CD4-positive, alpha-beta T cell treated with Interleukin-17A for 4 hours (primary cell): ENCODE data around the gene AKIRIN2.

Experiments
- DNase-seq: peaks from one replicate; pipeline ENCODE4 v3.0.0-alpha.2; 2020; ENCODE audit warnings: mixed read lengths

The AKIRIN2 gene

DNA sequence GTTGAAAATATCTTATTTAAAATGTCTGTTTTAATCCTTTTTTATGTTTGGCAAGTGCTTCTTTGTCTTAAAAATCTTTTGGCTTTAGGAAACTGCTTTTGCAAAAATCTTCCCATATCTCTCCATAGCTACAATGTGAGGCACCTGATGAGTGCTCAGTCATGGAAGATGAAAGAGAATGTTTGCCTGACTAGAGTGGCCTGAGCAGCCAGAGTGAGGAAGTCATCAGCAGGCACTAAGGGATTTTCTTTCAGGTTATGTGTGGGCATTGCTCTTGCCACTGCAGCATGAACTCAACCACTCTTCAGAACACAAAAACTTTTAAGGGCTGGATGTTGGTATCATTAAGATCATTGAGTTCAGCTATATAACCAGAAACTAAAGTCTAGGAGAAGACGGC, 47.9 kb downstream of the AKIRIN2 start:
- no peak for DNase-seq

DNA sequence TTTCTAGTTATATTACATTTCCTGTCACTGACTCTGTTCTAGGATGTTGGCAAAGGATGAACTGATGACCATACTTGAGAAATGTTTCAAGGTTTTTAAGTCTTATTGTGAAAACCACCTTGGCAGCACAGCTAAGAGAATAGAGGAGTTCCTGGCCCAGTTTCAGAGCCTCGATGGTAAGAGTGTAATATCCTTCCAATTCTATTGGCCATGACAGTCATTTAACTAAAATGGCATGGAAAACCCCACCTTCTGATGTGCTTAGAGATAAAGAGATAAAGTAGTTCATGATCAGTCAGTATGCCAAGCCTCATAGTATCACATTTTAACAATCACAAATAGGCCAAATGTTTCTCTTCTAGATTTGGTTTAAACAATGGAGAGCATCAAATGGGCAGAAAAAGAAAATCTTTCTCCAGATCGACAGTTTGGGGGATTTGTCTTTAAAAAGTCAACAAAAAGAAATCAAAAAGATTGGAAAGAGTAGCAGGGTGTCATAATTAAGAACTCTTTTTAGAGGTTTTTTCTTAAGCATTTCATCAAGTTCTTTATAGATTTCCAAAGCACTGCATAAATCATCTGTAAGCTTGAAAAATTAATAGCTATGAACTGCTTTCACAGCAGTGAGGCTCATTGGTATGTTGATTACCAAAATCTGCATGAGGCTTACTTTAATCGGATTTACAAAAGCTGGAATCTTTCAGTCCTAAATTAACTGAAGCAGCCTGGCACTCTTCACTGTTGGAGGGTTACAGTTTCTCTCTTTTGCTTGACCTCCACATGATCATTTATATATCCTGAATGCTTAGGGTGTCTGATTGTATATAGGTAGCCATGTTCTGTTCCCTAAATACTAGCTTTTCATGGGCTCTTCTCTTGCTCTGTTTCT, 48.7 kb downstream of the AKIRIN2 start:
- DNase-seq: no peak

DNA sequence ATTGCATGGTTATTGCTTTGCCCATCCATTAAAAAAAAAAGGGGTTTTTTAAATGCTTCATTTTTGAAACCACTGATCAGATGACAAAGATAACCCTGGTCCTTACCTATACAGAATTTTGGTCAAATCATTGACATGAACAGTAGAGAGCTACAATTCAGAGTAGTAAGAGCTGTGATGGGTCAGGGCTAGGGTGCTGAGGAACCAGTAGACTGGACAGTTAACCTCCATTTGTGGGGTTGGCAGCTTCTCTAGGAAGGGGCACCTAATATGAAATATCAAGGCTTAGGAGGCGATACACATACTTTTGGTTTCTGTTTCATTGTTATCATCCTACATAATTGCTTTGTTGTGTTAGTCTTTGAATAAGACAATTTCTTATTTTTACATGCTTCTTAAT, 57.0 kb downstream of the AKIRIN2 start:
- peak; percentile 3 for DNase-seq

DNA sequence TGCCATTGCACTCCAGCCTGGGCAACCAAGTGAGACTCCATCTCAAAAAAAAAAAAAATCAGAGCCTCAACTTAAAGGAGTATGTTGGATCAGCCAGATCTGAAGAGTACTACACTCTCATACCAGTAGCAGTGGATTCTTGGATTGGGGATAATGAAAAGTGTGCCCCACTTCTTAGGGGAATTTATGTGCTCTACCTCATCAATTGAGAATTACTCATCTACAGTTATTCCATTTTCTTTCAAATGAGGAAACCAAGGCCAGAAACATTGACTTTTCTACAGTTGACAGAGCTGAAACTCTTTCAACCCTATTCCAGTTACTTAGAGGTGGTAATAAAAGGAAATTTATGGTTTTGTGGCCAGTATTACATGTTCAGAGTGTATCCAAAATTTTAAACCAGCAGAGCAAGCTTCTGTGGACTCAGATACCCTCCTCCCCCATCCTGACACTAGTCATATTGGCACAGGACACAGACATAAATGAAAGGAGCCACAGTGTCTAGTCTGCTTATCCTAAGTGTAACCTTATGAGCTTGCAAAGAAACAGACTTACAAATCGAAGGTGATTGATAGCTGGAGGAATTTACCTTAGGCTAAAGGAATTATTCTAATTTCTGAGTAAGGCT, 60.9 kb downstream of the AKIRIN2 start:
- no peak for DNase-seq

DNA sequence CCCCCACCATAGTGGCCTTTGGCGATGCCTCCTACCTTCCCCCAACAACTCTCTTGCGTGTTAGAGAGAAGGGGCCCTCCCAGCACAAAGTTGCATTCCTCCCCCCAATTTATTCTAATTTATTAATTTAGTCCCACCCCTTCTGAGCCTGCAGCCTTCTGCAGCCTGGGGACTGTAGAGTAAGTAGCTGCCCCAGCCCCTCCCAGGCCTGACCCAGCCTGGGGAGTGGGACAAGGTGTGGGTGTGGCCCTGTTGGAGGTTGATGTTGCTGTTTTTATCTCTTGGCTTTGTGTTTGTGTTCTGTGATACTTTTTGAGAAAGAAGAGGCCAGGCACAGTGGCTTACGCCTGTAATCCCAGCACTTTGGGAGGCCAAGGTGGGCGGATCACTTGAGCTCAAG, 62.7 kb downstream of the AKIRIN2 start:
- DNase-seq: no peak

DNA sequence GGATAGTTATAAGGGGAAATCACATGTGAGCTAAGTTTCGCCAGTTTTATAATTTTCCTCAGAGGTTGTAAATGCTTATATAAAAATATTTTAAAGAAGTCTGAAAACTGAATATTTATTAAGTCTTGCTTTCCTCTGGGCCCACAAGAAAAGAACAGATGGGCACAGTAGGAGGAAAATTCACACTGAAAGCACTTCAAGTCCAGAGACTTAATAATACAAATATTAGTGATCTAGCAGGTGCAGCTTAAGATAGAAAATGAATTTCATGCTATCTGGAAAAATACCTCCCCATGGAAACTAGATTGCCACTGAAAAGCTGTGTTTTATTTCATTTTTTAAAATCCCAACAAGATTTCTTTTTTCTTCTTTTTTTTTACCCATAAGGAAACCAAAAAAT, 64.9 kb downstream of the AKIRIN2 start:
- DNase-seq: no peak

DNA sequence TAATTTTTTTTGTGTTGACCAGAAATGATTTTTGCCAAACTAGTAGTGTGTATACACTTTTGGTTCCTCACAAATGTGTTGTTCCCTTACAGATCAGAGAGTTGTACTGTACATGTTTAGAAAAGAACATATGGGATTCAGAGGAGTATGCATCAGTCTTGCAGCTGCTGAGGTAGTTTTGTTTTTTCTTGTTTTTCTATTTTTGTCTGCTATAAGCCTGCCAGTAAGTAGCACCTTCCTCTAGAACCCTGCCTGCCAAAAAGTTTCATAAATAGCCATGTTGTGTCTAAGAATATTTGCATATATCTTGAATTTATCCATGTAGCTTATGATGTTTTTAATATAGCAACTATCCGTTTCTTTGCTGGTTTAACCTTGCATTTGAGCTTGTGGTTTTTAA, 65.7 kb downstream of the AKIRIN2 start:
- no peak for DNase-seq

DNA sequence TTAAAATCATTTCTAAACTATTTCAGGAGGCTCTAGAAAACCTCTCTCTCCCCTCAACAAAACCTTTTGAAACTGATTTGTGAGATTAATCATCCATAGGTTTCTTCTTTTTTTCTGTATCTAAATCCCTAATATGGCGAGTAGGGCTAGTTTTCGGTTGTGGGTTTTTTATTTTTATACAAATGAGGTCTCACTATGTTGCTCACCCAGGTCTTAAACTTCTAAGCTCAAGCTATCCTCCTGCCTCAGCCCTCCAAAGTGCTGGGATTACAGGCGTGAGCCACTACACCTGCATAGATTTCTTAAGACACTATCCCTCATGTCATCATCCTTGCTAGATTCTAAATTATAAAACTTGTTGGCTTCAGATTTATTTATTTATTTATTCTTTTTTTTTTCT, 68.2 kb downstream of the AKIRIN2 start:
- DNase-seq: no peak

DNA sequence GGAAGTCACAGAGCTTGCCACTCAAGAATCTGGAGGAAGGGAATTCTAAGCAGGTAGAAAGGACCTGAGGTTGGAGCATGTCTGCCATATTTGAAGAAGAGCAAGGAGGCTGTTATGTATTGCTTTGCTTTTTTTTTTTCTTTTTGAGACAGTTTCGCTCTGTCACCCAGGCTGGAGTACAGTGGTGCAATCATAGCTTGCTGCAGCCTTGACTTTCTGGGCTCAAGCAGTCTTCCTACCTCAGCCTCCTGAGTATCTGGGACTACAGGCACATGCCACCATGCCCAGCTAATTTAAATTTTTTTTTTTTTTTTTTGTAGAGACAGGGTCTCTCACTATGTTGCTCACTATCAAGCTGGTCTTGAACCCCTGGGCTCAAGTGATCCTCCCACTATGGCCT, 71.3 kb downstream of the AKIRIN2 start:
- no peak for DNase-seq

DNA sequence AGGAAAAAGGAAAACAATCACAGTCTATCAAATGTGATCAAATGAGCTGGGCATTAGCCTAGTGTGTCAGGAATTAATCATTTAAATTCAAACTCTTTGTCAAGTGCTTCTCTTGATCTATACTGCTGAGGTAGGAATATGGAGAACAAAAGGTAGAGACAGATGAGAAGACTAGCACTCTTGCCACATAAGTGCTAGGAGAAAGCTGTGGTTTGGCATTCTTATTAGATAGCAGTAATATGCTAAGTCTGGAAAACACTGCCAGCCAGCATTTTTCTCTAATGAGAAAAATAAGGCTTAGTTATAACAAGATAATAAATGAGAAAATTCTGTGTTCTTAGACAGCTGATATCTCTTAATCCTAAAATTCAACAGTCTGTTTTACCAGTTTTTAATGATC, 73.2 kb downstream of the AKIRIN2 start:
- DNase-seq: no peak

DNA sequence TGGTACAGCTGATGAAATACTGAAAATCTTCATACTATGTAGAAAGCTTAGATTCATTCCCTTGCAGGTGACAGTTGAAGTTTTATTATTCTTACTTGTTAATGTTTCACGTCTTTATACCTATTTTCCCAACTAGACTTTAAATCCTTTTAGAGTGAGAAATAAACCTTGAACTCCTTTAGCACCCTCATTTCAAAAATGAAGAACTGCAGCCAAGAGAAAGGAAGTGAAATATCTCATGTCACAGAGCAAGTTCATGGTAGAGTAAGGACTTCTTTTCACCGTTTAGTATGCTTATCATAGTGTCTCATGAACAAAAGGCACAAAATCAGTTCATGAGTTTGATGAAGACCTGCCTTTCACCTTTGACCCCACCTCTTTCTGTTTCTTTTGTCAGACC, 73.6 kb downstream of the AKIRIN2 start:
- DNase-seq: no peak
